ENCODE measurements around the gene CCDC141. TPM values are rescaled to one million over a fixed set of nuclear protein-coding genes. Genes with fewer than 3 reads are reported as not detected.
A peak's percentile ranks its signal among the peaks of the same experiment; 100 is the strongest.
"Not testable (repeated sequence)": the region's sequence is repeated elsewhere in the genome, so short reads cannot be mapped to it uniquely, and the experiment has no call there.

CCDC141 gene
- polyA plus RNA-seq, 2 of the 4 experiments (the other 2 are of a cell fraction): not detected

DNA sequence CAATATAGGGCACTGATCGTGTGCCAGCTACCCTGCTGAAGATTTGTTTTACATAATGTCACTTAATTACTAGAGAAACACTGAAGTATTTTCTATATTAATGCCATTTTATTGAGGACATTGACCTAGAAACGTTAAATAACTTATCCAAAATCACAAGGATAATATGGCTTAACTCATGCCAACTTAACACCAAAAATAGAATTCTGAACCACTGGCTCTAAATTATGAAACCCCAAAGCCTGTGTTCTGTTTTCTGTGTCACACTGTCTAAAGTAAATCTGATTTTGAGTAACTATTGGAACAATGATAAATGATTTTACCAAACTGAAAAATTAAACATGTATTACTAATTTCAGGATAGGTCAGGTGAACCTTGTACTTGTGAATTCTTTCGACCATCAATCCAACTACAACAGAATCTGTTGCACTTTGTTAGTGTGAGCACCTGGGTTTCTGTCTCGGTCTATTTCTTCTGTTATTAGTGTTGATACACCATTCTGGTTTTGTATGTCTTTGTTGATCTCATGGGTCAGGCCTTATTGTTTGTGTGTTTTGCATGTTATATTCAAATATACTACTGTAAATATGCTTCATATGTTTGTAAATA is 48.2 kb upstream of the CCDC141 start (continued):
- TF ChIP-seq, protein P1, sequence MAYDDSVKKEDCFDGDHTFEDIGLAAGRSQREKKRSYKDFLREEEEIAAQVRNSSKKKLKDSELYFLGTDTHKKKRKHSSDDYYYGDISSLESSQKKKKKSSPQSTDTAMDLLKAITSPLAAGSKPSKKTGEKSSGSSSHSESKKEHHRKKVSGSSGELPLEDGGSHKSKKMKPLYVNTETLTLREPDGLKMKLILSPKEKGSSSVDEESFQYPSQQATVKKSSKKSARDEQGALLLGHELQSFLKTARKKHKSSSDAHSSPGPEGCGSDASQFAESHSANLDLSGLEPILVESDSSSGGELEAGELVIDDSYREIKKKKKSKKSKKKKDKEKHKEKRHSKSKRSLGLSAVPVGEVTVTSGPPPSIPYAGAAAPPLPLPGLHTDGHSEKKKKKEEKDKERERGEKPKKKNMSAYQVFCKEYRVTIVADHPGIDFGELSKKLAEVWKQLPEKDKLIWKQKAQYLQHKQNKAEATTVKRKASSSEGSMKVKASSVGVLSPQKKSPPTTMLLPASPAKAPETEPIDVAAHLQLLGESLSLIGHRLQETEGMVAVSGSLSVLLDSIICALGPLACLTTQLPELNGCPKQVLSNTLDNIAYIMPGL (CRISPR knock-in tag; IDR thresholded peaks at IDR 0.05; ENCODE audit: borderline replicate concordance): no peak

DNA sequence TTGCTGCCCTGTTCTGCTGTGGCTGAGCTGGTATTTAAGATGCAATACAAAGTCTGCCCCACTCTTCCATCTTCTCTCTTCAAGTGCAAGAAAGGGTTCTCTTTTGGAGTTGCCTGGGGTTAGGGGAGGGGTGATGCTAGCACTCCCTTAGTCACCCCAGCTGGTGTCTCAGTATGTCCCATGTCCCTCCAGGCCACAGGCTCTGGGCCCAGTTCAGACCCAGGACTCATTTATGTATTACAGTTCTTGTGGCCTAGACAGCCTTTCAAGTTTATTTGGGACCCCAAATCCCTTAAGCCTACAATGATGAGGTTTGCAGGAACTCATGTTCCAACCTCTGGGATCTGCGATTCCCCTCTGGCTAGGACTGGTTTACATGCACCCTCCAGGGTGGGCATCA is 47.2 kb upstream of the CCDC141 start:
- 85% methylated on average over 1 of the region's 1 CpG for WGBS (ENCODE audit: missing lambda C conversion rate)
- FAIRE-seq: no peak
- no peak for DNase-seq (ENCODE audit: low read depth in 1 of 2, low spot score in 1 of 2)
- ChIA-PET CTCF (no interaction called here), POLR2A (no interaction called here)
- TF ChIP-seq MAZ (IDR thresholded peaks at IDR 0.05; ENCODE audit: borderline replicate concordance, low read depth, low read length): no peak
- TF ChIP-seq, protein P2, sequence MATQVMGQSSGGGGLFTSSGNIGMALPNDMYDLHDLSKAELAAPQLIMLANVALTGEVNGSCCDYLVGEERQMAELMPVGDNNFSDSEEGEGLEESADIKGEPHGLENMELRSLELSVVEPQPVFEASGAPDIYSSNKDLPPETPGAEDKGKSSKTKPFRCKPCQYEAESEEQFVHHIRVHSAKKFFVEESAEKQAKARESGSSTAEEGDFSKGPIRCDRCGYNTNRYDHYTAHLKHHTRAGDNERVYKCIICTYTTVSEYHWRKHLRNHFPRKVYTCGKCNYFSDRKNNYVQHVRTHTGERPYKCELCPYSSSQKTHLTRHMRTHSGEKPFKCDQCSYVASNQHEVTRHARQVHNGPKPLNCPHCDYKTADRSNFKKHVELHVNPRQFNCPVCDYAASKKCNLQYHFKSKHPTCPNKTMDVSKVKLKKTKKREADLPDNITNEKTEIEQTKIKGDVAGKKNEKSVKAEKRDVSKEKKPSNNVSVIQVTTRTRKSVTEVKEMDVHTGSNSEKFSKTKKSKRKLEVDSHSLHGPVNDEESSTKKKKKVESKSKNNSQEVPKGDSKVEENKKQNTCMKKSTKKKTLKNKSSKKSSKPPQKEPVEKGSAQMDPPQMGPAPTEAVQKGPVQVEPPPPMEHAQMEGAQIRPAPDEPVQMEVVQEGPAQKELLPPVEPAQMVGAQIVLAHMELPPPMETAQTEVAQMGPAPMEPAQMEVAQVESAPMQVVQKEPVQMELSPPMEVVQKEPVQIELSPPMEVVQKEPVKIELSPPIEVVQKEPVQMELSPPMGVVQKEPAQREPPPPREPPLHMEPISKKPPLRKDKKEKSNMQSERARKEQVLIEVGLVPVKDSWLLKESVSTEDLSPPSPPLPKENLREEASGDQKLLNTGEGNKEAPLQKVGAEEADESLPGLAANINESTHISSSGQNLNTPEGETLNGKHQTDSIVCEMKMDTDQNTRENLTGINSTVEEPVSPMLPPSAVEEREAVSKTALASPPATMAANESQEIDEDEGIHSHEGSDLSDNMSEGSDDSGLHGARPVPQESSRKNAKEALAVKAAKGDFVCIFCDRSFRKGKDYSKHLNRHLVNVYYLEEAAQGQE (IDR thresholded peaks at IDR 0.05): no peak
- no peak for TF ChIP-seq NPAS2 (CRISPR knock-in tag; IDR thresholded peaks at IDR 0.05; ENCODE audit: borderline replicate concordance)
- no peak for TF ChIP-seq HEYL (CRISPR knock-in tag; IDR thresholded peaks at IDR 0.05)
- no peak for TF ChIP-seq KDM5A (IDR thresholded peaks at IDR 0.05)
- TF ChIP-seq HOXB13 (CRISPR knock-in tag; IDR thresholded peaks at IDR 0.05; ENCODE audit: low read depth): no peak
- TF ChIP-seq CEBPB (IDR thresholded peaks at IDR 0.05): no peak
- TF ChIP-seq ESRRA (IDR thresholded peaks at IDR 0.05; ENCODE audit: borderline replicate concordance, low read length): no peak
- TF ChIP-seq, protein P3, sequence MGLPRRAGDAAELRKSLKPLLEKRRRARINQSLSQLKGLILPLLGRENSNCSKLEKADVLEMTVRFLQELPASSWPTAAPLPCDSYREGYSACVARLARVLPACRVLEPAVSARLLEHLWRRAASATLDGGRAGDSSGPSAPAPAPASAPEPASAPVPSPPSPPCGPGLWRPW (IDR thresholded peaks at IDR 0.05): no peak
- no peak for TF ChIP-seq FOSL2 (IDR thresholded peaks at IDR 0.05)
- TF ChIP-seq FOSL2 (CRISPR knock-in tag; IDR thresholded peaks at IDR 0.05): no peak
- Histone ChIP-seq H3K4me3 (no peak overlapping the region), H3K27ac (no peak overlapping the region; a peak in 1 of 6 replicates), H3K4me2 (no peak overlapping the region), H3K9me3 (no peaks in the 10 kb centered on the region), H3K4me1 (no peaks in the 10 kb centered on the region)
- no peak for ATAC-seq

DNA sequence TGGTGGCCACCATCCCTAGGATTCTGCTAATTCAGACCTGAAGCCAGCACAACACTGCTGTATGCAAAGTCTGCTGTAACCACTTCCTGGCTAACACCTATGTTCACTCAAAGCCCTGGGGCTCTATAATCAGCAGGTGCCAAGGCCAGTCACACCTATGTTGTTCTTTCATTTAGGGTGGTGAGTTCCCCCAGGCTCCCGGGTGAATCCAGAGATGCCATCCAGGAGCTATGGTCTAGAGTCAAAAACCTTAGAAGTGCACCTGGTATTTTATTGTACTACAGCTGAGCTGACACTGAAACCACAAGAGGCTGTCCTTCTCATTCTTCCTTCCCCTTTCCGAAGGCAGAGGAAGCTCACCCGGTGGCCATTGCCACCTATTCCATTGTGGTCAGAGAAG is 46.2 kb upstream of the CCDC141 start:
- no peak for DNase-seq (ENCODE audit: low read depth in 1 of 2, low spot score in 1 of 2)
- WGBS (ENCODE audit: missing lambda C conversion rate): 90% methylated on average over 3 of the region's 3 CpGs
- no peak overlapping the region for H3K4me3 ChIP-seq
- H3K9me3 ChIP-seq: no peaks in the 10 kb centered on the region
- ChIA-PET CTCF (no interaction called here), POLR2A (no interaction called here)
- no peak for FAIRE-seq
- no peak for ATAC-seq
- TF ChIP-seq, protein P4, sequence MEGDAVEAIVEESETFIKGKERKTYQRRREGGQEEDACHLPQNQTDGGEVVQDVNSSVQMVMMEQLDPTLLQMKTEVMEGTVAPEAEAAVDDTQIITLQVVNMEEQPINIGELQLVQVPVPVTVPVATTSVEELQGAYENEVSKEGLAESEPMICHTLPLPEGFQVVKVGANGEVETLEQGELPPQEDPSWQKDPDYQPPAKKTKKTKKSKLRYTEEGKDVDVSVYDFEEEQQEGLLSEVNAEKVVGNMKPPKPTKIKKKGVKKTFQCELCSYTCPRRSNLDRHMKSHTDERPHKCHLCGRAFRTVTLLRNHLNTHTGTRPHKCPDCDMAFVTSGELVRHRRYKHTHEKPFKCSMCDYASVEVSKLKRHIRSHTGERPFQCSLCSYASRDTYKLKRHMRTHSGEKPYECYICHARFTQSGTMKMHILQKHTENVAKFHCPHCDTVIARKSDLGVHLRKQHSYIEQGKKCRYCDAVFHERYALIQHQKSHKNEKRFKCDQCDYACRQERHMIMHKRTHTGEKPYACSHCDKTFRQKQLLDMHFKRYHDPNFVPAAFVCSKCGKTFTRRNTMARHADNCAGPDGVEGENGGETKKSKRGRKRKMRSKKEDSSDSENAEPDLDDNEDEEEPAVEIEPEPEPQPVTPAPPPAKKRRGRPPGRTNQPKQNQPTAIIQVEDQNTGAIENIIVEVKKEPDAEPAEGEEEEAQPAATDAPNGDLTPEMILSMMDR (IDR thresholded peaks at IDR 0.05): no peak
- TF ChIP-seq MAFK (IDR thresholded peaks at IDR 0.05; ENCODE audit: partially characterized antibody) (no peak), MYC (IDR thresholded peaks at IDR 0.05; ENCODE audit: borderline replicate concordance, low read length) (no peak)
- H3K4me1 ChIP-seq: no peaks in the 10 kb centered on the region
- no peak overlapping the region for H3K4me2 ChIP-seq
- H3K27ac ChIP-seq: no peak overlapping the region; a peak in 1 of 6 replicates

DNA sequence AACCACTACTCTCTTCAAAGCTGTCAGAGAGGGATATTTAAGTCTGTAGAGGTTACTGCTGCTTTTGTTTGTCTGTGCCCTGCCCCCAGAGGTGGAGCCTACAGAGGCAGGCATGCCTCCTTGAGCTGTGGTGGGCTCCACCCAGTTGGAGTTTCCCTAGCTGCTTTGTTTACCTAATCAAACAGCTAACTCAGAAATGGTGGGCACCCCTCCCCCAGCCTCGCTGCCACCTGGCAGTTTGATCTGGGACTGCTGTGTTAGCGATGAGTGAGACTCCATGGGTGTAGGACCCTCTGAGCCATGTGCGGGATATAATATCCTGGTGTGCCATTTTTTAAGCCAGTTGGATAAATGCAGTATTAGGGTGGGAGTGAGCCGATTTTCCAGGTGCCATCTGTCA is 43.0 kb upstream of the CCDC141 start:
- POLR2A ChIA-PET; H3K4me3 ChIP-seq; FAIRE-seq; H3K9me3 ChIP-seq; ATAC-seq; DNase-seq (ENCODE audit: low read depth in 1 of 2, low spot score in 1 of 2); CTCF ChIA-PET; H3K4me1 ChIP-seq; H3K27ac ChIP-seq: not testable (repeated sequence)
- 43% methylated on average over 4 of the region's 4 CpGs for WGBS (ENCODE audit: missing lambda C conversion rate)
- H3K4me2 ChIP-seq: 0 out of 3 replicates have a peak overlapping the region, but pooled peaks have one; percentile 28

All from A549 (cell line).